PC-9 (cell line): ENCODE results near the gene RARB. TPM values are rescaled to one million over a fixed set of nuclear protein-coding genes. Genes with fewer than 3 reads are reported as not detected.

ENCODE experiments used
- BruUV-seq: library from RNA; stranded (reverse); fragments of 400-500 nt; replicated peaks from 2 replicates; lab custom pipeline; 2021; lab: Mats Ljungman, UMichigan
- CTCF ChIA-PET: fragments of 300-600 bp; sonication (Branson Sonifier 250); formaldehyde crosslinking; loops from one replicate; lab custom pipeline; 2022; ENCODE audit warnings: antibody characterized with exemption; lab: Charles Lee
- POLR2A ChIA-PET: fragments of 300-600 bp; sonication (Branson Sonifier 250); formaldehyde crosslinking; loops from one replicate; lab custom pipeline; 2022; ENCODE audit warnings: antibody characterized with exemption; ENCODE audit not compliant: unreplicated experiment; lab: Charles Lee
- DNase-seq, 2 experiments: peaks; one replicate each; pipeline versions ENCODE4 v3.0.0 to v3.0.0-alpha.2; 2015 to 2022; ENCODE audit warnings: mixed read lengths in 1 of 2
- H2AFZ ChIP-seq: fragments of 200-600 bp; sonication (generic); 2 replicates; pipeline ENCODE4 v1.8.1; 2017; ENCODE audit warnings: antibody characterized with exemption
- H3F3A ChIP-seq: fragments of 200-600 bp; sonication (generic); 2 replicates; pipeline ENCODE4 v1.8.1; 2017; ENCODE audit warnings: antibody characterized with exemption, mild to moderate bottlenecking, low read depth; ENCODE audit not compliant: insufficient read depth
- H3K27ac ChIP-seq: fragments of 200-600 bp; sonication (generic); 2 replicates; pipeline ENCODE4 v1.6.1; 2016; ENCODE audit warnings: mixed run types
- H3K27me3 ChIP-seq: fragments of 200-600 bp; sonication (generic); 2 replicates; pipeline ENCODE4 v1.6.1; 2016; ENCODE audit warnings: low read depth, mixed run types; ENCODE audit not compliant: insufficient read depth
- H3K36me3 ChIP-seq: fragments of 200-600 bp; sonication (generic); 2 replicates; pipeline ENCODE4 v1.6.1; 2016; ENCODE audit warnings: low read depth, mixed run types
- H3K4me1 ChIP-seq: fragments of 200-600 bp; sonication (generic); replicated peaks from 2 replicates; pipeline ENCODE4 v1.6.1; 2016; ENCODE audit warnings: mixed run types; ENCODE audit not compliant: insufficient read depth
- H3K4me2 ChIP-seq: fragments of 200-600 bp; sonication (generic); 2 replicates; pipeline ENCODE4 v1.6.1; 2017; ENCODE audit warnings: mixed run types
- H3K4me3 ChIP-seq: fragments of 200-600 bp; sonication (generic); 2 replicates; pipeline ENCODE4 v1.6.1; 2016; ENCODE audit warnings: mixed run types
- H3K79me2 ChIP-seq: fragments of 200-600 bp; sonication (generic); 2 replicates; pipeline ENCODE4 v1.6.1; 2017; ENCODE audit warnings: low read depth, mixed run types
- H3K9me2 ChIP-seq: fragments of 200-600 bp; sonication (generic); 2 replicates; pipeline ENCODE4 v1.8.1; 2017; ENCODE audit warnings: mild to moderate bottlenecking; ENCODE audit not compliant: insufficient read depth
- H3K9me3 ChIP-seq: fragments of 200-600 bp; sonication (generic); 2 replicates; pipeline ENCODE4 v1.8.1; 2016; ENCODE audit warnings: low read depth; ENCODE audit not compliant: insufficient read depth
- H4K20me1 ChIP-seq: fragments of 200-600 bp; sonication (generic); 2 replicates; pipeline ENCODE4 v1.8.1; 2017; ENCODE audit not compliant: insufficient read depth
- CTCF ChIP-seq: fragments of 200-600 bp; sonication (generic); conservative IDR thresholded peaks from 2 replicates; pipeline ENCODE4 v1.6.1; 2017; ENCODE audit warnings: mixed run types, antibody characterized with exemption, mild to moderate bottlenecking, moderate library complexity
- EZH2 ChIP-seq: fragments of 200-600 bp; sonication (generic); IDR thresholded peaks from 2 replicates; pipeline ENCODE4 v1.8.0; 2017; ENCODE audit warnings: antibody characterized with exemption, low read depth
- intact Hi-C: fragments of 100-400 bp; cut with micrococcal nuclease; formaldehyde crosslinking; loops from one replicate; pipeline ENCODE4 v1.10.0; 2022; ENCODE audit not compliant: unreplicated experiment
- total RNA-seq: library from RNA; stranded (reverse); gene quantifications from 2 replicates; pipeline ENCODE4 v1.2.3, GENCODE V29; 2021

RARB gene
- total RNA-seq, 1 experiment from 2014 or later, result 1.0 TPM

GRCh38 chr3:25478211-25478757 lies 50.2 kb downstream of the RARB start:
- intact Hi-C loops, result no loop called here
- BruUV-seq, result no TSS peak
- Histone ChIP-seq H3F3A (no peaks in the 10 kb centered on the region), H3K9me2 (no peaks in the 10 kb centered on the region), H3K9me3 (no peaks in the 10 kb centered on the region), H3K4me3 (no peak overlapping the region), H3K4me2 (no peak overlapping the region), H3K27me3 (no peaks in the 10 kb centered on the region), H3K27ac (no peak overlapping the region), H2AFZ (no peak overlapping the region), H3K79me2 (no peaks in the 10 kb centered on the region), H3K36me3 (no peaks in the 10 kb centered on the region), H3K4me1 (no peaks in the 10 kb centered on the region), H4K20me1 (no peaks in the 10 kb centered on the region)
- ChIA-PET CTCF (no interaction called here), POLR2A (no interaction called here)
- no peak for DNase-seq
- TF ChIP-seq EZH2 (no peak), CTCF (no peak)

- H3K79me2 ChIP-seq, result no peaks in the 10 kb centered on the region
- H4K20me1 ChIP-seq, result no peaks in the 10 kb centered on the region
- ChIA-PET POLR2A (no interaction called here), CTCF (interaction anchor here (0.7 kb wide), 1 partner anchor 38 kb away, joined by 3 read pairs; no protein-coding TSS in a partner anchor)
- no peak overlapping the region for H2AFZ ChIP-seq
- no peaks in the 10 kb centered on the region for H3K27me3 ChIP-seq
- no peaks in the 10 kb centered on the region for H3K4me1 ChIP-seq
- no TSS peak for BruUV-seq
- H3K9me3 ChIP-seq, result no peaks in the 10 kb centered on the region
- H3K27ac ChIP-seq, result no peak overlapping the region
- H3K36me3 ChIP-seq, result no peaks in the 10 kb centered on the region
- TF ChIP-seq CTCF (no peak), EZH2 (no peak)
- intact Hi-C loops, result no loop called here
- H3K4me3 ChIP-seq, result no peak overlapping the region
- no peak overlapping the region for H3K4me2 ChIP-seq
- H3K9me2 ChIP-seq, result no peaks in the 10 kb centered on the region
- DNase-seq, result no peak
- H3F3A ChIP-seq, result no peaks in the 10 kb centered on the region
Measured at GRCh38 chr3:25478964-25479726, 51.1 kb downstream of the RARB start.

- Histone ChIP-seq H3K4me2 (no peak overlapping the region), H3K9me3 (no peaks in the 10 kb centered on the region), H4K20me1 (no peaks in the 10 kb centered on the region), H3K36me3 (no peaks in the 10 kb centered on the region), H3K27ac (no peak overlapping the region), H3K4me1 (no peaks in the 10 kb centered on the region), H3K79me2 (no peaks in the 10 kb centered on the region), H3K27me3 (no peaks in the 10 kb centered on the region), H2AFZ (no peak overlapping the region), H3K4me3 (no peak overlapping the region), H3K9me2 (no peaks in the 10 kb centered on the region), H3F3A (no peaks in the 10 kb centered on the region)
- TF ChIP-seq EZH2, result no peak
- TF ChIP-seq CTCF, result no peak
- intact Hi-C loops, result no loop called here
- ChIA-PET CTCF (no interaction called here), POLR2A (no interaction called here)
- no peak for DNase-seq
- no TSS peak for BruUV-seq
Measured at GRCh38 chr3:25479727-25480010, 51.6 kb downstream of the RARB start.
